GM12865 (cell line): ENCODE results near the gene FHOD1.
A peak's percentile ranks its signal among the peaks of the same experiment; 100 is the strongest.

Experiments
- DNase-seq: peaks from one replicate; pipeline ENCODE4 v3.0.0; 2010; ENCODE audit warnings: low read depth
- H3K4me3 ChIP-seq: 2 replicates; pipeline ENCODE4 v1.5.1; 2011; ENCODE audit warnings: mild to moderate bottlenecking, low read depth, low read length, control low read depth
- CTCF ChIP-seq: IDR thresholded peaks from 2 replicates; pipeline ENCODE4 v1.5.1; 2011; ENCODE audit warnings: low read length, control low read depth, low read depth, inconsistent platforms; ENCODE audit not compliant: insufficient read depth; ENCODE audit errors: missing control alignments

Gene FHOD1

DNA sequence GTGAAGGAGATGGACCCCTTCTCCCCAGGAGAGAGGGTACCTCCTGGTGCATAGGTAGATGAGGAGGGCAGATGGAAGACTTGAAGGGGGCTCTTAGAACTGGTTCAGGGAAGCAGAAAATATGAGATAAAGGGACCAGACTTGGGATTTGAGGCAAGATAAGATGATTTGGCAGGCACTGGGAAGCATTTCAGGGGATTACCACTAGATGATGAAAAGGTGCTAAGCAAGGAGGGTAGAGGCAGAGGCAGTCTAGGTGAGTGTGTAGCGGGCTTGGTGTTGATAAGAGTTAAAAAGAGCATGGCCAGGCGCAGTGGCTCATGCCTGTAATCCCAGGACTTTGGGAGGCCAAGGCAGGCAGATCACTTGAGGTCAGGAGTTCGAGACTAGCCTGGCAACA is 15.9 kb upstream of the FHOD1 start:
- TF ChIP-seq CTCF = no peak
- DNase-seq = no peak
- H3K4me3 ChIP-seq = no peak overlapping the region

- TF ChIP-seq CTCF = peak; percentile 62
- H3K4me3 ChIP-seq = no peak overlapping the region
- peak; percentile 70 for DNase-seq
Observed at GRCh38 chr16:67260426-67261063, 13.3 kb upstream of the FHOD1 start.

- no peak overlapping the region for H3K4me3 ChIP-seq
- no peak for TF ChIP-seq CTCF
- DNase-seq = no peak
Observed at GRCh38 chr16:67259705-67260104, 12.4 kb upstream of the FHOD1 start.

GRCh38 chr16:67258161-67258835 is 11.0 kb upstream of the FHOD1 start:
- TF ChIP-seq CTCF = no peak
- DNase-seq = no peak

DNA sequence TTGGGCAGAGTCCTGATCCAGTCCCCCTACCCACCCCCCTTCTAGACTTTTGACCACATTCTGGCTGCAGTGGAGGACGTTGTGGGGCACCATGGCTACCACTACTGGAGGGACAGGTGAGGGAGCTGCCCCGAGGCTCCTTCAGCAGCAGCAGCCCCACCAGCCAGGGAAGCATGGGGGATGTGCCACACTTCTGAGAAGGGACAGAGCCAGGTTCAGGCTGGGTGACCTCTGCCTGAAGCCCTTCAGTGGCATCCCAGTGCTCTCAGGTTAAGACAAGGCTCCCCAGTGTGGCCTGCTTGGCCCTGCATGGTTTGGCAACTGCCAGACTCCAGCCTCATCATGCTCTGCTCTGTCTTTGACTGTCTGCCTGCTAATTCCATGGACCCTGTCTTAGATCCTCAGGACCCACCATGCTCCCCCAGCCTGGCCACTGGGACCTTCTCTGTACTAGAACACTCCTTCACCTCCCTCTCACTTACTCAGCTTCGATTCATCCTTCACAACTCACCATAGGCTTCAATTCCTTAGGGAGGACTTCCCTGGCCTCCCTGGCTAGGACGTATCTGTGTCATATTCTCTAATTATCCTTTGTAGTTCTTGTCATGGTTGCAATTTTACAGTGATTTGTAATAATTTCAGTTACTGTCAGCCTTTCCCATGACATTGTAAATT is 10.3 kb upstream of the FHOD1 start:
- H3K4me3 ChIP-seq = no peak overlapping the region
- DNase-seq = no peak
- TF ChIP-seq CTCF = no peak

More at GRCh38 chr16:67258161-67258835, 11.0 kb upstream of the FHOD1 start:
- H3K4me3 ChIP-seq = no peak overlapping the region

GRCh38 chr16:67256701-67257230 is 9.5 kb upstream of the FHOD1 start:
- no peak for DNase-seq
- TF ChIP-seq CTCF = no peak
- no peak overlapping the region for H3K4me3 ChIP-seq
